Tibial artery (tissue), 4 donors: ENCODE data around the gene ERC1.
A peak's percentile ranks its signal among the peaks of the same experiment; 100 is the strongest.

Experiments
- DNase-seq, 2 donors: peaks; one replicate each; pipeline ENCODE4 v3.0.0-alpha.2; 2019
- H3K27ac ChIP-seq, 2 donors: fragments of 200-600 bp; sonication (generic) in 1 of 2; 1 replicate in 1 of 2; 2 replicates in 1 of 2; pipeline ENCODE4 v1.5.1; 2018 to 2019; ENCODE audit warnings: mild to moderate bottlenecking in 1 of 2
- H3K27me3 ChIP-seq, 2 donors: fragments of 200-600 bp; sonication (generic) in 1 of 2; one replicate each; pipeline versions ENCODE4 v1.5.1 to v1.6.0; 2016 to 2019
- H3K36me3 ChIP-seq, 3 donors: fragments of 200-600 bp; sonication (generic) in 2 of 3; one replicate each; pipeline ENCODE4 v1.5.1; 2016 to 2019; ENCODE audit warnings: mild to moderate bottlenecking in 2 of 3
- H3K4me1 ChIP-seq, 4 donors: fragments of 200-600 bp; sonication (generic) in 2 of 4; 1 replicate in 3 of 4; 2 replicates in 1 of 4; pipeline ENCODE4 v1.5.1; 2016 to 2019
- H3K4me3 ChIP-seq, 2 donors: fragments of 200-600 bp; sonication (generic) in 1 of 2; 1 replicate in 1 of 2; 2 replicates in 1 of 2; pipeline ENCODE4 v1.5.1; 2018 to 2019; ENCODE audit warnings: mild to moderate bottlenecking in 2 of 2
- H3K9me3 ChIP-seq, 3 donors: fragments of 200-600 bp; sonication (generic) in 1 of 3; one replicate each; pipeline ENCODE4 v1.5.1; 2016 to 2019
- intact Hi-C: fragments of 100-400 bp; cut with DNase I; formaldehyde crosslinking; loops from one replicate; pipeline ENCODE4 v1.15.0; 2023; ENCODE audit warnings: low total_unique reads
- TF ChIP-seq, protein P1 (sequence below), 2 experiments: fragments of 200-600 bp in 1 of 2; fragments of 450-650 bp in 1 of 2; IDR thresholded peaks; one replicate each; pipeline ENCODE4 v1.5.1; 2017 to 2019; ENCODE audit warnings: antibody characterized with exemption in 2 of 2, mild to moderate bottlenecking in 1 of 2, moderate library complexity in 1 of 2

ERC1 gene

DNA sequence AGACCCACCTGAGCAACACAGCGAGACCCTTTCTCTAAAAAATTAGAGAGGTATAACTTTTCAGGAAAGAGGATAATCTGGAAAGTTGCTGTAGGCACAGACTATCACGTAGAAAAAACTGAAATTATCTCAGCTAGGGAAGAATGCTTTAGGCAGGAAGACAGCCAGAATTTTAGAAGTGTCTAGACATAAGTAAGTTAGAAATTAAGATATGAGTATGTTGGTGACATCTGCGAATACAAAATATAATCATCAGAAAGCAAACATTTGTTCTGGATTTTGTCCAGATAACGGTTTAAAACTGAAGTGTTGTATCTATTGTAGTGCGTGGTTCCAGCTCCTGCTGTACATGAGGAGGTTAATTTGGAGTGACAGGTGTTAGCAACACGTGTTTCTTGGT lies 480.2 kb downstream of the ERC1 start:
- H3K27me3 ChIP-seq, result no peaks in the 10 kb centered on the region
- H3K36me3 ChIP-seq, result no peaks in the 10 kb centered on the region
- H3K27ac ChIP-seq, result peak overlapping the region; percentile 56 to 67
- DNase-seq, result no peak
- H3K4me1 ChIP-seq, result peaks cover 0 to 85% (median 58%) of the 10 kb centered on the region in 4 donors
- H3K4me3 ChIP-seq, result no peak overlapping the region
- no peaks in the 10 kb centered on the region for H3K9me3 ChIP-seq
- intact Hi-C loops, result no loop called here
- TF ChIP-seq, protein P1, sequence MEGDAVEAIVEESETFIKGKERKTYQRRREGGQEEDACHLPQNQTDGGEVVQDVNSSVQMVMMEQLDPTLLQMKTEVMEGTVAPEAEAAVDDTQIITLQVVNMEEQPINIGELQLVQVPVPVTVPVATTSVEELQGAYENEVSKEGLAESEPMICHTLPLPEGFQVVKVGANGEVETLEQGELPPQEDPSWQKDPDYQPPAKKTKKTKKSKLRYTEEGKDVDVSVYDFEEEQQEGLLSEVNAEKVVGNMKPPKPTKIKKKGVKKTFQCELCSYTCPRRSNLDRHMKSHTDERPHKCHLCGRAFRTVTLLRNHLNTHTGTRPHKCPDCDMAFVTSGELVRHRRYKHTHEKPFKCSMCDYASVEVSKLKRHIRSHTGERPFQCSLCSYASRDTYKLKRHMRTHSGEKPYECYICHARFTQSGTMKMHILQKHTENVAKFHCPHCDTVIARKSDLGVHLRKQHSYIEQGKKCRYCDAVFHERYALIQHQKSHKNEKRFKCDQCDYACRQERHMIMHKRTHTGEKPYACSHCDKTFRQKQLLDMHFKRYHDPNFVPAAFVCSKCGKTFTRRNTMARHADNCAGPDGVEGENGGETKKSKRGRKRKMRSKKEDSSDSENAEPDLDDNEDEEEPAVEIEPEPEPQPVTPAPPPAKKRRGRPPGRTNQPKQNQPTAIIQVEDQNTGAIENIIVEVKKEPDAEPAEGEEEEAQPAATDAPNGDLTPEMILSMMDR (IDR thresholded peaks at IDR 0.05), result no peak

DNA sequence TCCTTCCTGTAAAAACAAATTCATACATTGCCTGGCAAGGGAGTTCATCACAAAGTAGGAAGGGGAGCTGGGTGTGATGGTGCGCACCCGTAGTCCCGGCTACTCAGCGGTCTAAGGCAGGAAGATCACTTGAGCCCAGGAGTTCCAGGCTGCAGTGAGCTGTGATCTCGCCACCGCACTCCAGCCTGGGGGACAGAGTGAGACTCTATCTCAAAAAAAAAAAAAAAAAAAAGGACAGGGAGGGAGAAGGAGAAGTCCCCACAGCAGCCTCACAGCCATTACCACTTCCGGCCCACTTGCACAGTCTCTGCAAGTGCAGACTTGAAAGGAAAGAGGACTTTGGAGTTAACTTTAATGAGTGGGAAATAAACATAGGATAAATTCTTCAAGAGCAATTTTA lies 482.4 kb downstream of the ERC1 start:
- no peak for DNase-seq
- peak overlapping the region; percentile 56 to 67 for H3K27ac ChIP-seq
- H3K4me3 ChIP-seq, result no peak overlapping the region
- H3K4me1 ChIP-seq, result peaks cover 0 to 81% (median 57%) of the 10 kb centered on the region in 4 donors
- no peaks in the 10 kb centered on the region for H3K36me3 ChIP-seq
- intact Hi-C loops, result no loop called here
- no peaks in the 10 kb centered on the region for H3K9me3 ChIP-seq
- no peaks in the 10 kb centered on the region for H3K27me3 ChIP-seq
- TF ChIP-seq, protein P1 (IDR thresholded peaks at IDR 0.05), result no peak

DNA sequence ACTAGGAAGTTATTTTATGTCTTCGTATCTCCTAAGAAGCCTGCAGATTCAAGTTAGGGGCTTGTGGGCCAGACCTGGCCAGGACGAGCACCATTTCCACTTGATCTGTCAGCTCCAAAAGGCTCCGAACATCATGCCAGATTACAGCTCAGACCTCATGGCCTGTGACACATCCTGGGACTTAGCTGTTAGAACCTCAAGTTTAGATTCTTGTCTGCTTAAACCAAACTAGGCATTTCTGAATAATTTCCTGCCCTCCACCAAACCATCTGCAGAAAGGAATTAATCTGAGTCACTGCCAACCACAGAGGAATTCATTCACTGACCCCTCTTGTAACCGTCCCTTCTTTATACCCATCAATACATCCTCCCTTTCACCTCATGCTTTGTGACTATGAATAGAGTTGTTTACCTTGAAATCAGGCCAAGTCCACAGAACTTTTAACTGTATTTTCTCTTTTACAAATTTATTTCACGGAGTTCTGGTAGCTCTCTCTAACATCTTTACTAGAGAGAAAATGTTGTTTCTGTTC lies 483.1 kb downstream of the ERC1 start:
- TF ChIP-seq, protein P1 (IDR thresholded peaks at IDR 0.05), result no peak
- no peaks in the 10 kb centered on the region for H3K36me3 ChIP-seq
- peak overlapping the region; percentile 56 to 67 for H3K27ac ChIP-seq
- intact Hi-C loops, result no loop called here
- H3K27me3 ChIP-seq, result no peaks in the 10 kb centered on the region
- no peak for DNase-seq
- peak overlapping the region; percentile 28 to 37 for H3K4me3 ChIP-seq
- peaks cover 0 to 74% (median 53%) of the 10 kb centered on the region in 4 donors for H3K4me1 ChIP-seq
- no peaks in the 10 kb centered on the region for H3K9me3 ChIP-seq

DNA sequence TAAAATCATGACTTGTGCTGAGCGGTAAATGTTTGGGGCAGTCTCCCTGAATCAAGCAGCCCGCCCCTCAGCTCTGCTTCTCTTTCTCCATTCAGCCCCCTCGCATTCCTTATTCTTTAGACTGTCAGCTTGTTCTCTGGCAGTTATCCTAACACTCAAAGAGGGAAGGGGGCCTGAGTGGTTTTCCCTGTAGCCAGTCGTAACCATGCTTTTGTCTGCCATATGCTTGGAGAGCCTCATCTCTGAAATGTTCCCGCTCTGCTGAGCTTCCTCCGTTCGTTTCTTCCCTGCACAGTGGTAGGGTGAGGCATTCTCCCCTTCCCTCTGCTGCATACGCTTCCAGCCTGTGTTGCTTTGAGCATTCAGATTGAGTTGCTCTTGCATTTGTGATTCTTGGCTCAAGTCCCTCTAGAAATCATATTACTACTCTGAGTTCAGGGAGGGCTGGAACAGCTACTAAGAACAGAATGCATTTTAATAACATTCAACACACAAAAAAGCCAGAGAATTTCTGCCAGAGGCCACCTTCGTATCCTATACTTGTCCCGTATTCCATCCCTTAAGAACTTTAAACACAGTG lies 483.6 kb downstream of the ERC1 start:
- H3K4me1 ChIP-seq, result peaks cover 0 to 69% (median 47%) of the 10 kb centered on the region in 4 donors
- DNase-seq, result no peak
- H3K4me3 ChIP-seq, result peak overlapping the region; percentile 28 to 37
- H3K27me3 ChIP-seq, result no peaks in the 10 kb centered on the region
- intact Hi-C loops, result loop anchor here (1.0 kb wide), 1 partner anchor 22 kb away; no protein-coding TSS in a partner anchor
- no peaks in the 10 kb centered on the region for H3K36me3 ChIP-seq
- H3K27ac ChIP-seq, result peak overlapping the region; percentile 56 to 67
- no peaks in the 10 kb centered on the region for H3K9me3 ChIP-seq
- TF ChIP-seq, protein P1 (IDR thresholded peaks at IDR 0.05), result no peak

DNA sequence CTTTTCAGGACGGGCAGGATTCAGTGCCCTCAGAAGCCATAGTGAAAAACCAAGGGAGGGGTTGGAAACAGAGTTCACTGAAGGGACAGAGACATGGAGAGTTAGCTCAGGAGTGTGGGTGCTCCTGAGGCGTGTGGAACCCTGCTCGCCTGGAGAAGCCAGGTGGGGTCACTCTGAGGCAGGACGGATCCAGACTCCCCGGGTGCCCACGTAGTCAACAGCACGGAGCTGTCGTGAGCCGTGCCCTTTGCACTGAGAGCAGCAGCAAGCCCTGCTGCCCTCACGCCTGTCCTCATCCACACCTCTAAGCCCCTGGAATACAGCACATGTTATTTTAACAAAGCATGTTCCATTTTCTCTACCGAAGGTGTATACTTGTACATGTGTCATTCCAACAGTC lies 488.6 kb downstream of the ERC1 start:
- peaks cover 0 to 6% (median 0%) of the 10 kb centered on the region in 3 donors for H3K36me3 ChIP-seq
- H3K27ac ChIP-seq, result no peak overlapping the region
- H3K4me1 ChIP-seq, result peaks cover 0 to 35% (median 18%) of the 10 kb centered on the region in 4 donors
- no peaks in the 10 kb centered on the region for H3K9me3 ChIP-seq
- TF ChIP-seq, protein P1 (IDR thresholded peaks at IDR 0.05), result no peak
- no peaks in the 10 kb centered on the region for H3K27me3 ChIP-seq
- intact Hi-C loops, result no loop called here
- no peak for DNase-seq
- H3K4me3 ChIP-seq, result no peak overlapping the region
